GM21367 (cell line): Measurements from ENCODE around the gene ATPAF2.
A peak's percentile ranks its signal among the peaks of the same experiment; 100 is the strongest.

ENCODE experiments used
- ATAC-seq: cut with Tn5 transposase; IDR thresholded peaks from one replicate; pipeline ENCODE4 v1.9.1; 2021; ENCODE audit not compliant: unreplicated experiment

The ATPAF2 gene

DNA sequence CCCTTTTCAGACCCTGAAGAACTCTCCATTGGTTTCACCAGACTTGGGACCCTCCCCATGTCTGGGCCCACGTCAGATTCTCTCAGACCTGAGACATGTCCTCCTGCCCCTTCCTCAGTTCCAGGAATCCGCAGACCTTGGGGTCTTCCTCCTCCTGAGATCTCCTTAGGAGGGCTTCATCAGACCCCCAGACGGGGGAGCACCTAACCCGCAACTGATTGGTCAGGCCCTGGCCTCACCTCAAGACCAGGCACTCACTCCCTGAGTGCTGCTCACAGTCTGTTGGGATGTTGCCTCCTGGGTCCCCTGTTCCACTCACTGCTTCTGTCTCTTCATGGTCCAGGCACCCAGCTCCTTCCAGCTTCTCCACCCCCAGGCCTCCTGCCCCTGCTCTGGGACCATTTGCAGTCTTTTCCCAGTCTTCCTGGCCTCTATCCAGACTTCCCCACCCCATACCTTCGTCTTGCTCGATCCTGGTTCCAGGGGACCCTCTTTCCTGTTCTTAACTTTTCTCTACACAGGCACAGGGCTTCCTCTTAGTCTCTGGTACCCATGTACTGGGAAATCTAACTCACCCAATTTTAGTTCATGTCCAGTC lies 1.4 kb upstream of the ATPAF2 start:
- no peak for ATAC-seq

- ATAC-seq, result peak; percentile 24
Measured at GRCh38 chr17:18039535-18040260, 730 bp upstream of the ATPAF2 start.

- no peak for ATAC-seq
Measured at GRCh38 chr17:18038149-18038850, 668 bp downstream of the ATPAF2 start.

DNA sequence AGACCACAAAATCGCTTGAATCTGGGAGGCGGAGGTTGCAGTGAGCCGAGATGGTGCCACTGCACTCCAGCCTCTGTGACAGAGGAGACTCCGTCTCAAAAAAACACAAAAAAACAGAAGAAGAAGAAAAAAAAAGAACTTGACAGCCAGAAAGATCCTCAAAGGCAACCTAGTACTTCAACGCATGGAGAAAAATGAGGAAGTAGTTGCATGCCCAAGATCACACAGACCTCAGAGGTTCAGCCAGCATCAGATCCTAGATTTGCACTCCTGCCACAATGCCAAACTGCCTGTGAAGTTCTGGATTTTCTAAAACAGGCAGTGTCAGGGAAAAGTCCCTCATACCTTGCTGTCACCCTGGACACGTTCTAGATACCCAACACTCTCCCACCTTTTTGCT lies 1.5 kb downstream of the ATPAF2 start:
- no peak for ATAC-seq

GRCh38 chr17:18035704-18036103 lies 3.3 kb downstream of the ATPAF2 start:
- ATAC-seq, result no peak

- peak; percentile 67 for ATAC-seq
Measured at GRCh38 chr17:18033442-18034099, 5.4 kb downstream of the ATPAF2 start.

DNA sequence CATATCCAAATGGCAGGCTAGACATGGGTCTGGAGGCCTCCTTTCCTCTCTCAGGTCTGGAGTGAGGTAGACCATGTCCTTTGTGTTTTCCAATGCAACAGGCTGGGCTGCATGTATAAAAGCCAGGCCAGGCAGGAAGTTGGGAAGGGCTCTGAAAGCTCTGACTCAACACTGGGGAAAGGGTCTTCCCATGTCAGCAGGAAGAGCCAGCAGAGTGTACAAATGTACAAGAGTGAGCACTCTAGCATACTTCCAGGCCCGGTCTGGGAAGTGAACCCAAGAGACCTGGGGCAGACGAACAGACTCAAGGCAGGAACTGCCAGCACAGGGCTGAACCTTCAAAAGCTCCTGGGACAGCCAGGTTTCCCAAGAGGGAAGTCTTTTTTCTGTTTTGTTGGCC lies 7.0 kb downstream of the ATPAF2 start:
- no peak for ATAC-seq

DNA sequence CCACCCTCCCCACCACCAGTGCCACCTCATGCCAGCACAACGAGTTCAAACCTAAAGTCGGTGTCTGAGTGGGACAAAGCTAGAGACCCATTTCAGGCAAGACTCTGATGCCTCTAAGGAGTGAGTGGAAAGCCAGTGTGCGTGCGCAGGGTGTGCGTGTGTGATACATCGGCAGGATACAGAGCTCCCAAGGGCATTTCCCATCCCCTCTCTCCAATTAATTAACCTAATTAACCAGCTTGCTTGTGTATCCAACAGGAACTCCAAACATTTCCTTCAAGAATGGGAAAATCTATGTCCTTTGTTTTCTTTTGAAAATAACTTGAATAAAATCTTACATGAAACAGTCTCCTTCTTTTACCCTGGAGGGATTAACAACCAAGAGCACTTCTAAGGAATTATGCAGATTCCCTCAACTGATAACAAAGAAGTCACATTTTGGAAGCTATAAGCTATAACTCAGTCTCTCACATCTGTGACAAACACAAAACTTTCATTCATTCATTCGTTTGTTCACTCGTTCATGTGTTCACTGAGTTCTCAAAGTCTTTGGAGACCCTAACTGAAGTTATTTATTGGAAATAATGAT lies 9.9 kb downstream of the ATPAF2 start:
- ATAC-seq, result no peak

DNA sequence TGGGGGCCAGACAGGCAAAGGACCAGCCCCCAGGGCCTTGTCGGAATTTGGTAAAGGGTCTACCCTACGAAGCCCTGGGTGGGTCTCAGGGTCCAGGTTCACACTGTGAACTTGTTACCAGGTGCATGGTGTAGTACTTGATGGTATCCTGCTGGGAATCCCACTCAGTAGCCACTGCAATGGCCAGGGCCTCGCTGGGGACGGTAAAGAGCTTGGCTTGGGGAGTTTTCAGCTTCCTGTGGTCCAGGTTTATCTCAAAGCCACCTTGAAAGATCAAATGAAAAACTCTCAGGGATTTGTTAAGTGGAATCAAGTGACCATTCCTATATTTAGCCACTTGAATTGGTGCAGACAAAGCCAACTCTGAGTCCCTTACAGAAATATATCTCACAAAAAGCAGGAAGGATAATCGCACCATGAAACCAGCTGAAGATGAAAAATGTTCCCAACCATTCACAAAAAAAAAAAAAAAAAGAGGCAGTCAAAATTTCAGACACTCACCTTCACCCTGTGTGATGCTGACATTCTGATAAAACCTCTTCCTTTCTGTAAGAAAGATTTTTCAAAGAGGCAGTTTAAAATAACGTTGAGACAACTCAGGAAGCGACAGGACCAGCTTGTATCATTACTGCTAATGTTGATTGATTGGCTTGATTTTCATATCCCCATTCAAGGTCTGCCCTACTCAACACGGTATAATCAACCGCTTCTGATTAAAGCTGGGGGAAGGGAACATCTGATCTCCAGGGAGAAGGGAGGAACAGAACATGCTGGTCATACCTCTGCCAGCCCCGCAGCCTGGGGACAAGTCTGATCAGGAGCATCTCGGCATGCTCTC lies 10.6 kb downstream of the ATPAF2 start:
- ATAC-seq, result no peak

GRCh38 chr17:18027280-18027679 lies 11.7 kb downstream of the ATPAF2 start:
- ATAC-seq, result no peak

DNA sequence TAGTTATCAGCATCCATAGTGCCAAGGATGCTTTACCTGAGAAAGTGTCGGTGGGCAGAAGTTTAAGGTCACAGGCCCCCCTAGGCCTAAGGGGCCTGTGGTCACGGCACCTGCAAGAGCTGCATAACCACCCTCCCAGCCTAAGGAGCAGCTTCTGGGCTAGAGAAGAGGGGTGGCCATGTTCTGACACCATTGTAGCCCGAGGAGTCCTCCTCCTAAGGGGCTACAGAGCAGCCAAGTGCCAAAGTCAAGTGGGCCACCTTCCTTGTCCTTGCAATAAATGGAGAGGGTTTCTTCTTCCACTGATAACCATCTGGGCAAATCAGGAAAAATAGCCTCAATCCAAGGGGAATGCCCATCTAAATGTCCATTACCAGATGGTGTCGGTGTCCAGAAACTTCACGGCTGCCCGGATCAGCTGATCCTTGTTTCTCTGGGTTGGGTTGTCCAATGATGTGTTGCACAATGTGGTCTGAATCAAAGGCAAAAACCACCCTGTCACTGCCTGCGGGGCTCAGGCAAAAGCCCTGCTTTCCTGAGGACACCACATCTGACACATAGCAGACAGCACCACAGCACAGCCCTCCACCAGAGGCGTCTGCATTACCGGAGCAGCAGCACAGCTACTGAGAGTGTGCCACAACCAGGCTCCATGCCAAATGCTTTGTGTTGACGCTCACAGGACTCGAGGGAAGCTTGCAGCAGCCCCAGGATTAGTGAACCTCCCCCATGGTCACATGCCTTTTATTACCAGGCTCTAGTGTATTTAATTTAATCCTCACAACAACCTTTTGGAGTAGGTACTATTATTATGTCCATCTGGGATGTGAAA lies 12.8 kb downstream of the ATPAF2 start:
- ATAC-seq, result no peak

GRCh38 chr17:18025241-18025944 lies 13.6 kb downstream of the ATPAF2 start:
- ATAC-seq, result peak; percentile 51

DNA sequence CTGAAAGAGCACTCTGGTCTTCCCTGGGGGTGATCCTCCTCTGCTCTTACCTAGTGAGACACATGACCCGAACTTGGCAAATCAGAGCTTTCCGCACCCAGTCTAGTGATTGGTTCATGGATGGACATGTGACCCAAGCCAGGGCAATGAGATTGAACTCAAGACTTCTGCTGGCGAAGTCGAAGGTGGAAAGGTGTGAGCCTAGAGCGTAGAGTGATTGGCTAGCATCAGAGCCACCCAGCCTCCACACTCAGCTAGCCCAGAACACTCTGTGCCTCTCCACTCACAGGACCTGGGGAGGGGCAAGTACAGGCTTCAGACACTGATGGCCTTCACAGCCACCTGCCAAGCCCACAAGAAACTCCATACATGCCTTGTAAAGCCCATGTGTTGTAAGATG lies 17.6 kb downstream of the ATPAF2 start:
- ATAC-seq, result no peak

DNA sequence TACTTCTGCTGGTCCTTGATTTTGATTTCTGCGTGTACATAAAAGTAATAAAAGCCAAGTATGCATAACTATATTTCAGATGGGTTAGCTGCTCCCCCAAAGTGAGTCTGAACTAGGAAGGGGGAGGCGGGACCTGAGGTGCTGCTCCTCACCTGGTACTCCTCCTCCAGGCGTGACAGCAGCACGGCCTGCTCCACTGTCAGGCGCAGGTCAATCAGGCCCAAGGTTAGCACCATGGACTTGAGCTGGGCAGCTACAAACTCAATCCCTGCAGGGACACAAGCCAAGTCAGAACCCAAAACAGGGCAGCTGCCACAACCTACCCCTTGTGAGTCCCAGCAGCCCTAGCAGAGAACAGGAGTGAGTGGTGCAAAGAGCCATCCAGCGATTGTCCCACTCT lies 18.0 kb downstream of the ATPAF2 start:
- ATAC-seq, result no peak

GRCh38 chr17:18019838-18020154 lies 19.2 kb downstream of the ATPAF2 start:
- no peak for ATAC-seq

- ATAC-seq, result no peak
Measured at GRCh38 chr17:18018411-18018921, 20.5 kb downstream of the ATPAF2 start.

GRCh38 chr17:18017958-18018357 lies 21.0 kb downstream of the ATPAF2 start:
- no peak for ATAC-seq

DNA sequence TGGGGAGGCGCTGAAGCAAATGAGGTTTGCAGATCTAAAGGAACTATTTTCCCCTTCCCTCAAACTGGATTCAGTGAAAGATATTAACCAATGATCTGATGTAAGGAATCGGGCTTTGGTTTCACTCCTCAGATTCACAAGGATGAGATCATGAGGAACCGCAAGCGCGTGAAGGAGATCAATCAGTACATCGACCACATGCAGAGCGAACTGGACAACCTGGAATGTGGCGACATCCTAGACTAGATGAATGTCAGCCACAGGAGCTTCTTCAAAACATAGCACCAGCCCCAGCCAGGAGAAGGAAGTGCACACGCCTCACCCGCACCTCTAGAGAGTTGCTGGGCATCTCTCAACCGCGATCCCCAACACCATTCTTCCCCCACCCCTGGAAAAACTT lies 22.5 kb downstream of the ATPAF2 start:
- no peak for ATAC-seq

- ATAC-seq, result no peak
Measured at GRCh38 chr17:18015593-18015992, 23.4 kb downstream of the ATPAF2 start.
